Measurements from ENCODE around the gene MDM4.
"Not testable (repeated sequence)": the region's sequence is repeated elsewhere in the genome, so short reads cannot be mapped to it uniquely, and the experiment has no call there.

Gene MDM4

GRCh38 chr1:204516180-204516879 is at the start of gene MDM4:
Gene MDM4, plus strand, starts transcription at chr1:204516406. Its CDS starts 9,113 bp downstream, at chr1:204525519.
- peak; percentile 95 for DNase-seq (ENCODE audit: low spot score)

DNA sequence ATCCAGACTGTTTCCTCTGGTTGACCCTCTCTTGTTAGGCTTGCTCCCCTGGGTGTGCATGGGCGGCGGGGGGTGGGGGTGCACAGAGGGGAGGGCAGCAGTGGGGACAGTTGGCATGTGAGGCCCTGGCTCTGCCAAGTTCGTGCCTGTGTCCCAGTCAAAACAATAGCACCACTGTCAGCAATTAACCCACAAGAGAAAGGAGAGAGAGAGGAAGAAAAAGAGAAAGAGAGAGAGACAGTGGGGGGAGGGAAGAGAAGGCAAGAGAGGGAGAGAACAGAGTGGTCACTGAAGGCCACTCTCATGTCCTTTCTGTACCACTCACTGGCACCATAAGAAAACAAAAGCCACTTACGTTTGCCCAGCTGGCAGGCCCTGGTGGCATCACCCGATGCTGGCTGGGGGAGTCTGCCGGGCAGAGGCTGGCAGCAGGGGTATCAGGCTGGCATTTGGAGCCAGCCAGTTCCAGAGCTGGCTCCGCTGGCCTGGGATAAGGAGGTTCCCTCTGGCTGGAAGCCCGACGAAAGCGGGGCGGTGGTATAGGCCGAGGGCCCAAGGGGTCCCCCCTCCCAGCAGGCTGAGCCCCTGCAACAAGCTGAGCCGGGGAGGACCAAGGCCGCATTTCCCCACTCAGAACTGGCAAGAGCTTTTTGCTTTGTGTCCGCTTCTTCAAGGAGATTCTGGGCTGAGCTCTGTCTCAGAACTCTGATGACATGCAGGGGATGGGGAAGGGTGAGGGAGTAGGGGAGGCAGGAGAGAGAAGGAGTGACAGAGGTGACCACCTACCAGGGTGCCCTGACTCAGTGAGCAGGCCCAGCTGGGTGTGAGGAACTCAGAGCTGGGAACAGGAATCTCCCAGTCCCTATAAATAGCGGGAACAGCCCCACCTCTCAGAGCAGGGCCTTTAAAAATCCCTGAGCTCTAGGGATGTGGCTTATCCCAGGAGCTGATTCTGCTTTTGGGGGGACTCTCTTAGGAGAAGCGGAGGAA is 49.5 kb upstream of the MDM4 start:
- DNase-seq (ENCODE audit: low spot score) = no peak

DNA sequence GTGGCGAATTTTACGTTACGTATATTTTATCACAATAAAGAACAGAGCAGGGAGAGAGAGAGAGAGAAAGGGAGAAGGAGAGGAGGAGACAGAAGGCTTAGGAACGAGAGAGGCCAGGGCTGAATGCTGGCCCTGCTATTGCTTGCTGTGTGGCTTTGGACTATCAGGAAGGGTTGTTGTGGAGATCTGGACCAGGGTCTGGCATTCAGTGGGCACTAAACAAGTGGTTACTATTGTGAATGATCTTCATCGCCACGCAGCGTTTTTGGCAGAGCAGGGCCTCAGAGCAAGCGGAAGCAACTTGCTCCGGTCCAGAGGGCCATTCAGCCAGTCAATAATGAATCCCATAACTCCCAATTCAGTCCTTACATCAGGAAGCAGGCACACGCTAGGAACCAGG is 48.0 kb upstream of the MDM4 start:
- no peak for DNase-seq (ENCODE audit: low spot score)

DNA sequence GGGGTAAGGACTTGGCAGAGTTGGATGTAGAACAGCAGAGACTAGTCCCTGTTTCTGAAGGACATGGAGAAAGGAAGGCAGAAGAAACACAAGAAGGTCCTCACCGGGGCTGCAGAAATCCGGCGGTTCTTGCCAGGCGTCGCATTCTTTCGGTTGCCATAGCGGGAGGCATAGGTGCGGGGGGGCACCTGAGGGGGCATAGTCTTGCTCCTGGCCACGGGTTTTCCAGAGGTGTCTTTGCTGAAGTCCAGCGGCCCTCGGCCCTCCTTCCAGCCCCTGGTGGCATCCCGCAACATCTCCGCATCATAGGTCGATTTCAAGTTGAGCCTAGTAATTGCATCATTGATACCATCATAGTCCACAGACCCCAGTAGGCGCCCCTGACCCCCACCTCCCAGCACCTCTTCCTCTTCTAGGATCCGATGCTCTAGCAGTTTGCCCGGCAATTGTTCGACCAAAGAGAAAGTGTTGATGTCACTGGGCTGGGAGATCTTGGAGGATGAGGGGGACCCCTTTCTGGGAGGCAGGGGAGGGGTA is 47.4 kb upstream of the MDM4 start:
- DNase-seq (ENCODE audit: low spot score) = no peak

GRCh38 chr1:204469304-204469703 is 46.9 kb upstream of the MDM4 start:
- no peak for DNase-seq (ENCODE audit: low spot score)

DNA sequence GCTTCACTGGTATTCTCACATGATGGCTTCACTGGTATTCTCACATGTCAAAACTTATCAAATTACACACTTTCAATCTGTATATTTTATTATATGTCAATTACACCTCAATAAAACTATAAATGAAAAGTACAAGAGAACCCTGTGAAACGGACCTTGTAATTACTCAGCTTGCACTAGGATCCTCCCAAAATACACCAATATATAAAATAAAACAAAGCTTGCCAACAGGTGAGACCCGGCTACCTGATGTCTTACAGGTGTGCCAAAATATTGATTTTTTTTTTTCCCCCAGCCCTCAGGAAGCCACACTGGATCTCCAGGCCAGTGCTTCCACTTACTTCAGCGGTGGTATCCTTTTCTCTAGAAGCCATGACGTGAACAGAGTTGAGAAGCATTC is 44.5 kb upstream of the MDM4 start:
- DNase-seq (ENCODE audit: low spot score) = no peak

GRCh38 chr1:204472660-204473059 is 43.5 kb upstream of the MDM4 start:
- DNase-seq (ENCODE audit: low spot score) = no peak

- no peak for DNase-seq (ENCODE audit: low spot score)
These were observed 42.7 kb upstream of the MDM4 start for GRCh38 chr1:204473400-204473965.

DNA sequence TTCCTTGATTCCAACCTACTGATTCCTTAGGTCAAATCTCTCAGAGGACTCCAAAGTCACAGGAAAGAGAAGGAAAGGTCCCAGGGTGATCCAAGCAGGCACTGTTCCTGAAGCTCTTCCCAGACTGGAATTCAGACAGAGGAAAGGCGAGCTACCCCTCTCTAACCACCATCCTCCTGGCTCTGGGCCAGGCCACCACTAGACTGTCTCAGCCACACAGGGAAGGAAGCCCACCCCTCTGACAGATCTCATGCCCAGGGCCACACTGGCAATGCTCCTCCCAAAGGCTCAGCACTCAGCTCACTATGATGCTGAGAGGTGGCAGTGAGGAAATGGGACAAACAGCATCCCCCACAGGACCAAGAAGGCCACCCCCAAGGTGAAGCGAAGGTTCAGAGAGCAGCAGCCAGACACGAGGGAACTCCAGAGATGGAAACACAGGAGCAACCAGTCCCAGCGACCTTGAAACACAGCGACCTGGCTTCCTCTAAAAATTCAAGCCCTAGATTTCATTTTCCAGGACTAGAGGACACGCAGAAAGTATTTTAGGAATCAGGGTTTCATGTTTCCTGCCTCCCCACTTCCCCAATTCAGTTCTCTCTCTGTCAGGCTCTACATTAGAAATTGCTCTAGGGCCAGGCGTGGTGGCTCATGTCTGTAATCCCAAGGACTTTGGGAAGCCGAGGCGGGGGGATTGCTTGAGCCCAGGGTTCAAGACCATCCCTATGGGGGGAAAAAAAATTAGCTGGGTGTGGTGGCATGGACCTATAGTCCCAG is 40.4 kb upstream of the MDM4 start:
- peak; percentile 2 for DNase-seq (ENCODE audit: low spot score)

- DNase-seq (ENCODE audit: low spot score) = no peak
These were observed 39.6 kb upstream of the MDM4 start for GRCh38 chr1:204476563-204476962.

DNA sequence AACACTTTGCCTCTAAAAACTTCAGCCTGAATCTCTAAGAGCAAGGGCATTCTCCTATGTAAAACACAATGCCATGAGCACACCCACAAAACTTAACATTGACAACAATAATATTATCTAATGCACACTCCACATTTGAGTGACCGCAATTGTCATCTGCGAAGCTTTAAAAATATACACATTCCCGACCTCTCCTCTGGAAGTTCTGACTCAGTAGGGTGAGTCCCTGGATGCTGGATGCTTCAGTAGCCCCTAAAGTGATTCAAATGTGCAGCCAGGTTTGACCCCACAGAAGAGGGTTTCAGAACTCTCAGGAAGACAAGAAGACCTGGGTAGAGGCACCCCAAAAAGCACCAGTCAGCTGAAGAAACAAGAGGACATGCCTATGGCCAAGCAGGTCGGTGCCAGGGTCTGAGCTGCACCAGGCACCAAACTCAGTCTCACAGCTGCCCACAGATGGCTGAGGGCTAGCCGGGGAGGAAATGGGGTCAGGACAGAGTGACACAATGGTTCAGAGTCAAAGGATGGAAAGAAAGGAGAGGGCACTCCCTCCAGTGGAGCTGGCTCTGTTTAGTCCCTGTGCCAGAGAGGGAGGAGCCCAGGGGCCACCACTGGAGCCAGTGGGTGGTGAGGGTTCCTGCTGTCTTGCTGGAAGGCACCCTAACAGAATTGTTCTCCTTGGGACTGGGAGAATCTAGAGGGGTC is 39.0 kb upstream of the MDM4 start:
- no peak for DNase-seq (ENCODE audit: low spot score)

- no peak for DNase-seq (ENCODE audit: low spot score)
These were observed 37.9 kb upstream of the MDM4 start for GRCh38 chr1:204478172-204478899.

- DNase-seq (ENCODE audit: low spot score) = no peak
These were observed 37.3 kb upstream of the MDM4 start for GRCh38 chr1:204478921-204479320.

DNA sequence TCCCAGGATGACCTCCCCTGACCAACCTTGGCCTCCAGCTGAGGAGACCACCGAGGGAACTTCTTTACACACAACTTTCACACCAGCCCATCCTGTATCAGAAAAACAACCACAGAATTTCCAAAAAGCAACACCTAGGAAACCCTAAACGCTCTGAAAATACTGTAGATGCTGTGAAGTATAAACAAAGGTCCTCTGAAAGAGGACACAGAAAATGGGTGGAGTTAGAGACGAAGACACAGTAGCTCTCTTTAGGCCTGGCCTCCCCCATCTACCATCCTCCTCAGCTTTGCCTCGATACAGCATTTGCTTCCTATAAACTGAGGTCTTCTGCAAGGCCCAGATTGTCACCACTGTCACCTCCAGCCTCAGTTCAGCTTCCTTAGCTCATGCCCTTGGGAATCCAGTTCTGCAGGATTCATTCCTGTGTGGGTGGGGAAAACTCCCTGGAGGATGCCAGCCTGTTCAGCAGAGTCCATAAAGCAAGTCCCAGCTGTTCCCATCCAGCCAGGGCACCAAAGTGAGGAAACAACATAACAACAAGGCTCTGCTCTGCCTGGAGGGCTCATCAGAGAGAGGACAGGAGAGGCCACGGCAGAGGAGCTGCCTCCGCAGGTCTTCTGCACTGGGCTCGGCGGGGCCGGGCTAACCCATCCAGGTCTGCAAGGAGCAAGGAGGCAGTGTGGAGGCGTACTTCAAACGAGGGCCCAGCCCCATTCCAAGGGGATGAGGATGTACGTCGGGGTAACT is 36.6 kb upstream of the MDM4 start:
- DNase-seq (ENCODE audit: low spot score) = no peak

DNA sequence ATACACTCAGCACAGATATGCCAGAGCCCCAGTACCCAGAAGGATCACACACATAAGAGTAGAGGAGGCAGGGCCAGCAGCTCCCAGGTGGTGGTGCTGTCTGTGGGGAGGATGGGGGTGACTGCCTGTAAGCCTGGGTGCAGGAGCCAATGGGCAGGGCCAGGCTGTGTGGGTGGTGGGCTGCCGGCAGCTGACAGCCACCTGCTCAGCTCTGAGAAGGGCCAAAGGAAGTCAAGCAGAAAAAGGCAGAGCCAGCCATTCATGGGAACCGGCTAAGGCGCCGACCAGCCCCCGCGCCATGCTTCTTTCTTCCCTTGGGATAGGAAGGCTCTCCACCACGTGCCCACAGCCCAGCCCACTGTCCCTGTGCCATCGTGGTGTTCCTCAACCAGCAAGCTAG is 35.7 kb upstream of the MDM4 start:
- no peak for DNase-seq (ENCODE audit: low spot score)

DNA sequence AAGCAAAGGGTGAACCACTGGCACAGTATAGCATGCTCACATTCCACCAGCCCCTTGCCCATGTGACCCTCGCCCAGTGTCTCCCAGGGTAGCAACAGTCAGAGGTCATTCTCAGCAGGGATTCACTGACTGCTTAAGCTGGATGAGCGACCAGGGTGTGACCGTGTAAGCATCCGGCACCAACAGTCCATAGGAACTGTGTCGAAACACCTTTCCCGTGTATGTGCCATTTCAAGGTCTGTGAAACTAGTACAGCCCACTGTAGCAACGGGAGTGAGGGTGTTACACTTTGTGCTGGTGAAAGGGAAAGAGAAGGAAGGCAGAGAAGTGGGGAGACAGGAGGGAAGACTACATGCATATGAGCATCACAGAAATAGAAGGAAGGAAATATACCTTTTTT is 32.4 kb upstream of the MDM4 start:
- DNase-seq (ENCODE audit: low spot score) = no peak

DNA sequence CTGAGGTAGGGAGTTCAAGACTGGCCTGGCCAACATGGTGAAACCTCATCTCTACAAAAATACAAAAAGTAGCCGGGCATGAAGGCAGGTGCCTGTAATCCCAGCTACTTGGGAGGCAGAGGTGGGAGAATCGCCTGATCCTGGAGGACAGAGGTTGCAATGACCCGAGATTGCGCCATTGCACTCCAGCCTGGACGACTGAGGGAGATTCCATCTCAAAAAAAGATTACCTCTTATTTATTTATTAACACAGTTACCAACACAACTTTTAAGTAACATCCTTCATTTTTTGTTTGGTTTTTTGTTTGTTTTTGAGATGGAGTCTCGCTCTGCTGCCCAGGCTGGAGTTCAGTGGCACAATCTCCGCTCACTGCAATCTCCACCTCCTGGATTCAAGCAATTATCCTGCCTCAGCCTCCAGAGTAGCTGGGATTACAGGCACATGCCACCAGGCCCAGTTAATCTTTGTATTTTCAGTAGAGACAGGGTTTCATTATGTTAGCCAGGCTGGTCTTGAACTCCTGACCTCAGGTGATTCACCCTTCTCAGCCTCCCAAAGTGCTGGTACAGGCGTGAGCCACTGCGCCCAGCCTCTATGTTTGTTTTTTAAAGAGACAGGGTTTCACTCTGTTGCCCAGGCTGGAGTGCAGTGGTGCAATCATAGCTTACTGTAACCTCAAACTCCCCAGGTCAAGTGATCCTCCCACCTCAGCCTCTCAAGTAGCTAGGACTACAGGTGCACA is 29.5 kb upstream of the MDM4 start:
- not testable (repeated sequence) for DNase-seq (ENCODE audit: low spot score)

DNA sequence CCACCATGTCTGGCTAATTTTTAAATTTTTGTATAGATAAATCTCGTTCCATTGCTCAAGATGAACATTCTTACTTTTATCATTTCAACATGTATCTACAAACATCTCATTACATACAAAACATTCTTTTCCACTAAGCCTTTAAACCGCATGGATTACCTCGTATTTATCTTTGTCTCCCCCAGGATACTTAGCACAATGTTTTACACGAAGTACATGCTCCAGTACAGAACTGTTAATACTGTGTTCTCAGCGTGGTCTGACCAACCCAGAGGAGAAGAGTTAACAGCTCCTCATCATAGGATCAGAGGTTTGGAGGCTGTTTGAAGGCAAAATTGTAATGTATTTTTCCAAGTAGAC is 29.0 kb upstream of the MDM4 start:
- DNase-seq (ENCODE audit: low spot score) = no peak

- no peak for DNase-seq (ENCODE audit: low spot score)
These were observed 24.6 kb upstream of the MDM4 start for GRCh38 chr1:204491655-204492054.

Measured in GM03348 (cell line).